ENCODE results near the gene SPRING1. TPM values are rescaled to one million over a fixed set of nuclear protein-coding genes. Genes with fewer than 3 reads are reported as not detected.

The SPRING1 gene
- total and polyA plus RNA-seq, 2 donors (not counting 1 experiment from before 2014, with no cell fraction given) = 12.9 to 43.7 TPM

DNA sequence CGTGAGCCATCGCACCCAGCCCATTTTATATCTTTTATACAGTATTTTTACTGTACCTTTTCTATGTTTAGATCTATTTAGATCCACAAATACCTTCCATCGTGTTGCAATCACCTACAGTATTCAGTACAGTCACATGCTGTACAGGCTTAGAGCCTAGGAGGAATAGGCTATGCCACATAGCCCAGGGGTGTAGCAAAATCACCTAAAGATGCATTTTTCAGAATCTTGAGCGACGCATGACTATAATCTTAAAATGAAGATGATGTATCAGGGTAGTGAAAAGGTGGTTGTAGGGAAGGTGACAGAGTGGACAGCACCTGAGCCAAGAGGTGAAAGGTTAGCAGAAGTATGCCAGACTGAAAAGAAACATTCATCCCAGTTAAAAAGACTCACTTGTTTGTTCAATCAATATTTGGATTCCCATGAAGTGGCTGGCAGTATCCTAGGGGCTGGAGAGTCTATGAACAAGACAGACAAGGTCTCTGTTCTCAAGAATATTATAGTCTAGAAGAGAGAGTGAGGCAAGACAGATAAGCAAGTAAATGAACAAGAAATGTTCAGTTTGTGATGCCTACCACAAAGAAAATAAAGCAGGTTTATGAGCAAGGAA is 3.6 kb downstream of the SPRING1 start:
- peaks cover 18 to 20% of the 10 kb centered on the region in 2 donors for H3K4me1 ChIP-seq (ENCODE audit: control insufficient read depth in 2 of 2, insufficient read depth in 2 of 2, low read length in 2 of 2)
- no peak for TF ChIP-seq EZH2 (IDR thresholded peaks at IDR 0.05; ENCODE audit: borderline replicate concordance, insufficient read depth, low read depth, low read length, poor library complexity, severe bottlenecking)
- TF ChIP-seq, protein P1, sequence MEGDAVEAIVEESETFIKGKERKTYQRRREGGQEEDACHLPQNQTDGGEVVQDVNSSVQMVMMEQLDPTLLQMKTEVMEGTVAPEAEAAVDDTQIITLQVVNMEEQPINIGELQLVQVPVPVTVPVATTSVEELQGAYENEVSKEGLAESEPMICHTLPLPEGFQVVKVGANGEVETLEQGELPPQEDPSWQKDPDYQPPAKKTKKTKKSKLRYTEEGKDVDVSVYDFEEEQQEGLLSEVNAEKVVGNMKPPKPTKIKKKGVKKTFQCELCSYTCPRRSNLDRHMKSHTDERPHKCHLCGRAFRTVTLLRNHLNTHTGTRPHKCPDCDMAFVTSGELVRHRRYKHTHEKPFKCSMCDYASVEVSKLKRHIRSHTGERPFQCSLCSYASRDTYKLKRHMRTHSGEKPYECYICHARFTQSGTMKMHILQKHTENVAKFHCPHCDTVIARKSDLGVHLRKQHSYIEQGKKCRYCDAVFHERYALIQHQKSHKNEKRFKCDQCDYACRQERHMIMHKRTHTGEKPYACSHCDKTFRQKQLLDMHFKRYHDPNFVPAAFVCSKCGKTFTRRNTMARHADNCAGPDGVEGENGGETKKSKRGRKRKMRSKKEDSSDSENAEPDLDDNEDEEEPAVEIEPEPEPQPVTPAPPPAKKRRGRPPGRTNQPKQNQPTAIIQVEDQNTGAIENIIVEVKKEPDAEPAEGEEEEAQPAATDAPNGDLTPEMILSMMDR (IDR thresholded peaks at IDR 0.05) = no peak
- H3K27me3 ChIP-seq (replicated peaks in 1 of 4; ENCODE audit: control extremely low read depth in 1 of 4, control insufficient read depth in 3 of 4, insufficient read depth in 4 of 4, low read length in 3 of 4) = no peaks in the 10 kb centered on the region
- ChIA-PET POLR2A (no interaction called here), CTCF (no interaction called here)
- Mint-ChIP-seq H3K27me3 (no peaks in the 10 kb centered on the region), H3K4me1 (peaks cover 40% of the 10 kb centered on the region), H3K9me3 (ENCODE audit: insufficient read depth) (no peaks in the 10 kb centered on the region), H3K27ac (no peak overlapping the region), H3K4me3 (peak overlapping the region; percentile 40)
- intact Hi-C loops (cut with micrococcal nuclease) = no loop called here
- DNase-seq = no peak
- H3K27ac ChIP-seq (ENCODE audit: low read length in 2 of 2) = no peak overlapping the region
- peaks cover 49% of the 10 kb centered on the region for H4K20me1 ChIP-seq (ENCODE audit: control insufficient read depth, insufficient read depth, low read length, poor library complexity, severe bottlenecking)
- no peak overlapping the region for H2AFZ ChIP-seq (ENCODE audit: insufficient read depth, low read depth, low read length, poor library complexity, severe bottlenecking)
- peaks cover 89% of the 10 kb centered on the region for H3K79me2 ChIP-seq (ENCODE audit: control insufficient read depth, insufficient read depth, low read length)
- H3K9me3 ChIP-seq (ENCODE audit: control extremely low read depth in 1 of 3, control insufficient read depth in 2 of 3, insufficient read depth in 1 of 3, low read length in 2 of 3) = no peaks in the 10 kb centered on the region
- ATAC-seq (ENCODE audit: low read depth) = no peak
- no peak overlapping the region for H3K4me3 ChIP-seq (ENCODE audit: control extremely low read depth in 1 of 5, extremely low read depth in 1 of 5, insufficient read depth in 1 of 5, low read depth in 2 of 5, low read length in 4 of 5)
- peaks cover 10 to 30% of the 10 kb centered on the region in 2 experiments for H3K36me3 ChIP-seq (replicated peaks in 1 of 2; ENCODE audit: control extremely low read depth in 1 of 2, control insufficient read depth in 1 of 2, extremely low read depth in 1 of 2, insufficient read depth in 2 of 2, low read length in 1 of 2)
- 100% methylated on average over 3 of the region's 5 CpGs for WGBS (ENCODE audit: insufficient coverage)
- H3K4me2 ChIP-seq (replicated peaks; ENCODE audit: low read depth, low read length, poor library complexity, severe bottlenecking) = no peak overlapping the region
- H3K9ac ChIP-seq (ENCODE audit: low read length) = no peak overlapping the region

DNA sequence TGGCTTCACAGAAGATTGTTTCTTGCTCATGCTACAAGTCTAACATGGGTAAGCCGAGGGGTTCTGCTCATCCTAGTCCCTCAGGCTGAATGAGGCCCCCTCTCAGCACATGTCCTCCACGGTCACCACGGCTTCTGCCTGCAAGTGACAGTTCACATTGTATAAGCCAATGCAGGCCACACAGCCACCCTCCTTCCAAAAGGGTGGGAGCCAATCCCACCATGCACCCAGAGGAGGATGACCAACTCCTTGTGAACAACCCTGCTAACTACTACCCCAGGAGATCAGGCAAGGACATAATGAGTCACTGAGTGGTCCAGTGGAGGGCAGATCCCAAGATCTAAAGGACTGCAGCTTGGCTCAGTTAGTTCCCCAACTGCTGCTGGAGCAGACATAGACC is 6.1 kb downstream of the SPRING1 start:
- H3K36me3 ChIP-seq (replicated peaks in 1 of 2; ENCODE audit: control extremely low read depth in 1 of 2, control insufficient read depth in 1 of 2, extremely low read depth in 1 of 2, insufficient read depth in 2 of 2, low read length in 1 of 2) = peaks cover 12 to 34% of the 10 kb centered on the region in 2 experiments
- peaks cover 61% of the 10 kb centered on the region for H4K20me1 ChIP-seq (ENCODE audit: control insufficient read depth, insufficient read depth, low read length, poor library complexity, severe bottlenecking)
- ChIA-PET CTCF (interaction anchor here (2.2 kb wide), 1 partner anchor 151 kb away, joined by 7 read pairs; no protein-coding TSS in a partner anchor), POLR2A (no interaction called here)
- H3K27me3 Mint-ChIP-seq = no peaks in the 10 kb centered on the region
- H3K4me3 Mint-ChIP-seq = no peak overlapping the region
- ATAC-seq (ENCODE audit: low read depth) (no peak), DNase-seq (no peak)
- WGBS (ENCODE audit: insufficient coverage) = 100% methylated on average over 3 of the region's 3 CpGs
- peaks cover 38% of the 10 kb centered on the region for H3K4me1 Mint-ChIP-seq
- peaks cover 8% of the 10 kb centered on the region in 2 donors for H3K4me1 ChIP-seq (ENCODE audit: control insufficient read depth in 2 of 2, insufficient read depth in 2 of 2, low read length in 2 of 2)
- peaks cover 93% of the 10 kb centered on the region for H3K79me2 ChIP-seq (ENCODE audit: control insufficient read depth, insufficient read depth, low read length)
- no peaks in the 10 kb centered on the region for H3K27me3 ChIP-seq (replicated peaks in 1 of 4; ENCODE audit: control extremely low read depth in 1 of 4, control insufficient read depth in 3 of 4, insufficient read depth in 4 of 4, low read length in 3 of 4)
- H3K27ac Mint-ChIP-seq = no peak overlapping the region
- intact Hi-C loops (cut with micrococcal nuclease) = no loop called here
- H3K4me2 ChIP-seq (replicated peaks; ENCODE audit: low read depth, low read length, poor library complexity, severe bottlenecking) = no peak overlapping the region
- no peak for TF ChIP-seq EZH2 (IDR thresholded peaks at IDR 0.05; ENCODE audit: borderline replicate concordance, insufficient read depth, low read depth, low read length, poor library complexity, severe bottlenecking)
- TF ChIP-seq, protein P1 (IDR thresholded peaks at IDR 0.05) = no peak
- H3K9me3 ChIP-seq (ENCODE audit: control extremely low read depth in 1 of 3, control insufficient read depth in 2 of 3, insufficient read depth in 1 of 3, low read length in 2 of 3) = no peaks in the 10 kb centered on the region
- H2AFZ ChIP-seq (ENCODE audit: insufficient read depth, low read depth, low read length, poor library complexity, severe bottlenecking) = no peak overlapping the region
- H3K4me3 ChIP-seq (ENCODE audit: control extremely low read depth in 1 of 5, extremely low read depth in 1 of 5, insufficient read depth in 1 of 5, low read depth in 2 of 5, low read length in 4 of 5) = no peak overlapping the region
- no peak overlapping the region for H3K9ac ChIP-seq (ENCODE audit: low read length)
- no peaks in the 10 kb centered on the region for H3K9me3 Mint-ChIP-seq (ENCODE audit: insufficient read depth)
- H3K27ac ChIP-seq (ENCODE audit: low read length in 2 of 2) = no peak overlapping the region

Data from B cell (primary cell).